Measurements from ENCODE around the gene ADGRL3.
"Not testable (repeated sequence)": the region's sequence is repeated elsewhere in the genome, so short reads cannot be mapped to it uniquely, and the experiment has no call there.

ADGRL3 gene

GRCh38 chr4:61760820-61761219 is 560.7 kb downstream of the ADGRL3 start:
- no peak for DNase-seq (ENCODE audit: low read depth, low spot score)
- in situ Hi-C loops (cut with HindIII; ENCODE audit: low sequenced_read_pairs) = no loop called here
- TF ChIP-seq, protein P1, sequence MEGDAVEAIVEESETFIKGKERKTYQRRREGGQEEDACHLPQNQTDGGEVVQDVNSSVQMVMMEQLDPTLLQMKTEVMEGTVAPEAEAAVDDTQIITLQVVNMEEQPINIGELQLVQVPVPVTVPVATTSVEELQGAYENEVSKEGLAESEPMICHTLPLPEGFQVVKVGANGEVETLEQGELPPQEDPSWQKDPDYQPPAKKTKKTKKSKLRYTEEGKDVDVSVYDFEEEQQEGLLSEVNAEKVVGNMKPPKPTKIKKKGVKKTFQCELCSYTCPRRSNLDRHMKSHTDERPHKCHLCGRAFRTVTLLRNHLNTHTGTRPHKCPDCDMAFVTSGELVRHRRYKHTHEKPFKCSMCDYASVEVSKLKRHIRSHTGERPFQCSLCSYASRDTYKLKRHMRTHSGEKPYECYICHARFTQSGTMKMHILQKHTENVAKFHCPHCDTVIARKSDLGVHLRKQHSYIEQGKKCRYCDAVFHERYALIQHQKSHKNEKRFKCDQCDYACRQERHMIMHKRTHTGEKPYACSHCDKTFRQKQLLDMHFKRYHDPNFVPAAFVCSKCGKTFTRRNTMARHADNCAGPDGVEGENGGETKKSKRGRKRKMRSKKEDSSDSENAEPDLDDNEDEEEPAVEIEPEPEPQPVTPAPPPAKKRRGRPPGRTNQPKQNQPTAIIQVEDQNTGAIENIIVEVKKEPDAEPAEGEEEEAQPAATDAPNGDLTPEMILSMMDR (IDR thresholded peaks at IDR 0.05; ENCODE audit: low read depth, low read length) = no peak
- H3K4me3 ChIP-seq (ENCODE audit: low read depth, low read length) = no peak overlapping the region

DNA sequence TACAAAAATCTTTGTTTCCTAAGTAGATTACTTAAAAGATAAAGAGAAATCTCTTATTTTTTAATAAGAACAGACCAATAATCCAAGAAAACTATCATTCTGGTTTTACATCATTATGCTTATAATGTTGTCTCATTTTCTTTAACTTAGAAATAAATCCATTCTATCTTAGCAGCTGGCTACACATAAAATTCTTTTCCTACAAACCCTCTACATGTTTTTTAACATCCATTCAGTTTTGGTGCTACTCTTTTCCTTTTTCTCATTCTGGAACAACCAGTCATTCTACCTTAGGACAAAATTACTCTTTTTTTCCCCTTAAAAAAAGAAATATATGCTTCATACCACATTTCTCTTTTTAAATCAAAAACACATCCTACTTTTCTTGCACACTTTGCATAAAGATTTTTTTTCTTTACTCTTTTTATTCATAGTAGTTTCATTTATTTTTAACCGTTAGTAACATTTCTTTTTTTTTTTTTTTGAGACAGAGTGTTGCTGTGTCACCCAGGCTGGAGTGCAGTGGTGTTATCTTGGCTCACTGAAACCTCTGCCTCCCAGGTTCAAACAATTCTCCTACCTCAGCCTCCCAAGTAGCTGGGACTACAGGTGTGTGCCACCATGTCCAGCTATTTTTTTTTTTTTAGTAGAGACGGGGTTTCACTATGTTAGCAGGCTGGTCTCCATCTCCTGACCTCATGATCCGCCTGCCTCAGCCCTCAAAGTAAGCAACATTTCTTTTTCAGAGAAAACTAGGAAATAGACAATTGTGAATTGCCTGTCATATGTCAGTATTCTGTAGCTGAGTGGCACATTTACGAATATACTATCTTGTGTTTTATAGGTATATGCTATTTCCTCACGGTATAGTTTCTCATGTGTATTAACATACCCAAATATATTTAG is 562.8 kb downstream of the ADGRL3 start:
- no peak overlapping the region for H3K4me3 ChIP-seq (ENCODE audit: low read depth, low read length)
- in situ Hi-C loops (cut with HindIII; ENCODE audit: low sequenced_read_pairs) = no loop called here
- DNase-seq (ENCODE audit: low read depth, low spot score) = no peak
- TF ChIP-seq, protein P1 (IDR thresholded peaks at IDR 0.05; ENCODE audit: low read depth, low read length) = no peak

DNA sequence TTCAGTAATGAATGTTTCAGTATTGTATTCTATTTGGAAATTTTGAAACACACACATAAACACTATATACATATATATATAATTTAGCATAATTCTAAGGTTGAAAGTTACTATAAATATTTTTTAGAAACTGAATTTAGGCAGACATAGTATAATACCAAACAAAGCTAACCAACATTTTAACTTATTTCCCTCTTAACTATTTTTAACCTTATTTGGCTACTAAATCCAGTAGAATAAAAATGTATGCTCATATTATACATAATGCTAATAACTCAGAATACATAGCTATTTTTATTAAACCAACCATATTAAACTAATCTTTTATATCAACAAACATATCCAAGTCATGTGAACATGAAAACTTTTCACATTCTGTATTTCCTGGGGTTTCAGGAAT is 563.6 kb downstream of the ADGRL3 start:
- TF ChIP-seq, protein P1 (IDR thresholded peaks at IDR 0.05; ENCODE audit: low read depth, low read length) = no peak
- DNase-seq (ENCODE audit: low read depth, low spot score) = no peak
- in situ Hi-C loops (cut with HindIII; ENCODE audit: low sequenced_read_pairs) = no loop called here
- no peak overlapping the region for H3K4me3 ChIP-seq (ENCODE audit: low read depth, low read length)

DNA sequence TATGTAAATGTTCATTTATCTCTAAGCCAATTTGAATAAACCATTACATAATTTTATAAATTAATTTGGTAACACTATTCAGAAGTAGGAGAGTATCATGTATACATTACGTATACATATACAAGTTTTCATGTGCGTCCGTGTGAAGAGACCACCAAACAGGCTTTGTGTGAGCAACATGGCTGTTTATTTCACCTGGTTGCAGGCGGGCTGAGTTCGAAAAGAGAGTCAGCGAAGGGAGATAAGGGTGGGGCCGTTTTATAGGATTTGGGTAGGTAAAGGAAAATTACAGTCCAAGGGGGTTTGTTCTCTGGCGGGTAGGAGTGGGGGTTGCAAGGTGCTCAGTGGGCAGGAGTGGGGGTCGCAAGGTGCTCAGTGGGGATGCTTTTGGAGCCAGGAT is 564.0 kb downstream of the ADGRL3 start:
- H3K4me3 ChIP-seq (ENCODE audit: low read depth, low read length); DNase-seq (ENCODE audit: low read depth, low spot score); in situ Hi-C loops (cut with HindIII; ENCODE audit: low sequenced_read_pairs): not testable (repeated sequence)

- H3K4me3 ChIP-seq (ENCODE audit: low read depth, low read length); DNase-seq (ENCODE audit: low read depth, low spot score); in situ Hi-C loops (cut with HindIII; ENCODE audit: low sequenced_read_pairs): not testable (repeated sequence)
Measured at GRCh38 chr4:61769444-61770167, 569.5 kb downstream of the ADGRL3 start.

DNA sequence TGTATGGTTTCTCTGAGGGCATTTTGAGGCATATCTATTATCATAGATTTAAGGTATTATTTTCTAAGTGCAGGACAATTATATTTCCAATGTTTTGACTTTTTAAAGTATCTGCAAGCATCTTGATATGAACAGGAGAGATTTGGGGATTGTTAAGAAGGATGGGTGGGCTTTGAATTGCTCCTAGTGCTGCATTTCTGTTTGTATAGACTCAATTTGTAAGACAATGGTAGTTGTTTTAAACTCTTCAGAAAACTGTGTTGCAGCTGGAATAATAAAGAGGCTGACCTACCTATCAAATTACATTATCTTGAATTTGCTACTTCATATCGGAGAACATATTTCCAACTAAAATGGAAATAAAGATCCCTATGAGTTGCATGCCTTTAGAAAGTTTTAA is 570.3 kb downstream of the ADGRL3 start:
- H3K4me3 ChIP-seq (ENCODE audit: low read depth, low read length) = no peak overlapping the region
- in situ Hi-C loops (cut with HindIII; ENCODE audit: low sequenced_read_pairs) = no loop called here
- TF ChIP-seq, protein P1 (IDR thresholded peaks at IDR 0.05; ENCODE audit: low read depth, low read length) = no peak
- DNase-seq (ENCODE audit: low read depth, low spot score) = no peak

GRCh38 chr4:61771056-61771455 is 570.9 kb downstream of the ADGRL3 start:
- H3K4me3 ChIP-seq (ENCODE audit: low read depth, low read length) = no peak overlapping the region
- in situ Hi-C loops (cut with HindIII; ENCODE audit: low sequenced_read_pairs) = no loop called here
- TF ChIP-seq, protein P1 (IDR thresholded peaks at IDR 0.05; ENCODE audit: low read depth, low read length) = no peak
- no peak for DNase-seq (ENCODE audit: low read depth, low spot score)
